ENCODE measurements around the gene ITPK1.

GRCh38 chr14:92987713-92988510 is 127.8 kb downstream of the ITPK1 start:
- TF ChIP-seq CTCF (IDR thresholded peaks at IDR 0.05) (no peak), POLR2A (IDR thresholded peaks at IDR 0.05) (no peak), POLR2AphosphoS5 (IDR thresholded peaks at IDR 0.05) (no peak)

All from prostate gland (tissue), 2 donors.